Activated CD4-positive, alpha-beta T cell treated with anti-CD3 and anti-CD28 coated beads, Interleukin-2, amount 50 U/mL, for 16 hours (primary cell): ENCODE results near the gene THYN1.

ENCODE experiments used
- DNase-seq: peaks from one replicate; pipeline ENCODE4 v3.0.0-alpha.2; 2020

THYN1 gene

DNA sequence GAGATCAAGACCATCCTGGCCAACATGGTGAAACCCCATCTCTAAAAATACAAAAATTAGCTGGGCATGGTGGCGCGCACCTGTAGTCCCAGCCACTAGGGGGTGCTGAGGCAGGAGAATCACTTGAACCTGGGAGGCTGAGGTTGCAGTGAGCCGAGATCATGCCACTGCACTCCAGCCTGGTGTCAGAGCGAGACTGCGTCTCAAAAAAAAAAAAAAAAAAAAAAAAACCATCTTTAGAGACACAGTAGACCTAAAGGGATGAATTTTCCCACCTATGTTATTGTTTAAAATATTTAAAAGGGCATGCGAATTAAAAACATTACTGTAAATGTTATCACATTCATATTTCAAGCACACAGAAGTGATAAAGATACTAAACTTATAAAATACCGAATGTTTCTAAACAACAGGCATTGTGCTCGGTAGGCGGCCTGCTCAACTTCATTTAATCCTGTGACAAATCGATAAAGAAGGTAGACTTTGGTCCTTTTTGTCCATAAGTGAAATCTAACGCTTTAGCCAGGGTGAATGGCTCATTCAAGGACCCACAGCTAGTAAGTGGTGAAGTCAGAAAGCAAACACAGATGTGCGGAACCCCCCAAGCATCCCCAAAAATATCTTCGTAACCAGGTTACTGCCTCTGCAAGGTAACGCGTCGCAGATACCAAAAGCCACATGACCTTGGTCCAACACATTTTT, 45.5 kb downstream of the THYN1 start:
- peak; percentile 60 for DNase-seq

DNA sequence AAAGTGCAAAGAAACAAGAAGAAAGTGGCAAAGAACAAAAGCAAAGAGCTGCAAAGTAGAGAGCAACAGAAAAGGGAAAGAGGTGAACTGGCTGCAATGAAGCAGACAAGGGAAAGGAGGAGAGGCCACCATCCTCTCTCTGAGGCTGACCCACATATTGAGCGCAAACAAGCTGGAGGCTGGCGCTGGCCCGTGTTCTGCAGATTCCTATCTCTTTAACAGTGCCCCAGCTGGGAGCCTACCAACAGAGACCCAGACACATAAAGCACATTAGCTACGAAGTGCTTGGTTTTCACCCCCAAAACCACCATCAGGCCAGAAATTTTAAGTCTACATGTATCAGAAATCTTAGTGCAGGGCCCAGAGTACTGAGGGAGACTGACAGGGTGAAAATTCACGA, 47.0 kb downstream of the THYN1 start:
- no peak for DNase-seq

GRCh38 chr11:134205729-134206128, 47.4 kb downstream of the THYN1 start:
- DNase-seq = no peak

DNA sequence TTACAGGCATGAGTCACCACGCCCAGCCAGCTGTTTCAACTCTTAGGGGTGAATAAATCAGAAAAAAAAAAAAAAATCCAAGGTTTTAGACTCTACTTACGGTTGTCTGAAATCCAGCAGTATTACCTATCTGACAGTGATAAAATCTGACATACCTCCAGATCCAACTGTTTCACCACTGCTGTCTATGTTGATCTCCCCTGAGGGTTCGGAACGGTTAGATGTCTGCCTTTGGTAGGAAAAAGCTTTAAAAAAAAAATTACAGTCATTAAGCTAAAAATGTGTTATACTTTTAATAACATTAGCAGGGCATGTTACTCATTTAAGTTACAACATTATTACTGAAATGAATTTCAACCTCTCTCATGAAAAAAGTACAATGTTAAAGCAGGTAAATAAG, 50.5 kb downstream of the THYN1 start:
- no peak for DNase-seq

GRCh38 chr11:134200688-134201087, 52.5 kb downstream of the THYN1 start:
- DNase-seq = no peak

GRCh38 chr11:134199531-134199930, 53.6 kb downstream of the THYN1 start:
- DNase-seq = no peak
